Vagina (tissue), 2 donors: Measurements from ENCODE around the gene TPPP.

Source experiments
- CTCF ChIP-seq, 3 experiments: fragments of 450-650 bp in 2 of 3; fragments of 200-600 bp in 1 of 3; sonication (generic) in 1 of 3; IDR thresholded peaks; one replicate each; pipeline ENCODE4 v1.5.1; 2017 to 2019; ENCODE audit warnings: antibody characterized with exemption in 3 of 3, mild to moderate bottlenecking in 2 of 3, moderate library complexity in 2 of 3
- POLR2A ChIP-seq, 2 donors: fragments of 450-650 bp; IDR thresholded peaks; one replicate each; pipeline ENCODE4 v1.6.1; 2017; ENCODE audit warnings: antibody characterized with exemption in 2 of 2, mild to moderate bottlenecking in 2 of 2, moderate library complexity in 2 of 2
- POLR2AphosphoS5 ChIP-seq, 2 donors: sonication (generic); formaldehyde crosslinking; IDR thresholded peaks; one replicate each; pipeline ENCODE4 v1.9.0; 2017; ENCODE audit warnings: antibody characterized with exemption in 2 of 2, mild to moderate bottlenecking in 2 of 2, low read depth in 1 of 2; ENCODE audit not compliant: insufficient read depth in 1 of 2

DNA sequence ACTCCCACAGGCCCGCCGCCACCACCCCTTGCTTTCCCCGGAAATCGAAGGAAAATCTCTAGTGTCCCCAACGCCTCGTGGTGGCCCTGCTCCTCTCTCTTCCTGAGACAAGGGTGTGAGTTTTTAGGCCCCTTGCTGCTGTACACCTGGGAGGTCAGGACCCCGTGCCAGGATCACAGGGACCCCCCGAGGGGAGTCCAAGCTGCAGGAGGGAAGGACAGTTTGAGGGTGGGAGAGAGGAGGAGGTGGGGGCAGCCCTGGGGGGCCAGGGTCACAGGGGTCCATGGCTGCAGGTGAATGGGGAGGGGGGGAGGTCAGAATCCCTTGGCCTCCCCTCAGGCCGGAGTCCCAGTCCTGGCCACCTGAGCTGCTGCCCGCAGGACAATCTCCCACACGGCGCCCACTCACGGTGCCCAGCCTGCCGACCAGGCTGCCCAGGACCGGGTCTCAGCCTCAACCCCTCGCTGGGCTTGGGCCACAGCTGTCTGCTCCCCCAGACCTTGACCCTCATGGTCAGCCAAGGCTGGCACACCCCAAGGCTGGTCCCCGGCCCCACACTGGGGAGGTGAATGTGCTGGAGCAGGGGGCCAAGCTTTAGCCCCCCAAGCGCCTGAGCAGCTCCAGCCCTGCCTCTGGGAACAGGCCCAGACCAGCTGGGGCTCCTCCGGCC lies 19.9 kb downstream of the TPPP start:
- TF ChIP-seq CTCF (IDR thresholded peaks at IDR 0.05), result no peak
- TF ChIP-seq POLR2A (IDR thresholded peaks at IDR 0.05), result no peak
- TF ChIP-seq POLR2AphosphoS5 (IDR thresholded peaks at IDR 0.05; ENCODE audit: insufficient read depth in 1 of 2, low read depth in 1 of 2), result no peak
